GM23338 (cell line): ENCODE results near the gene EXOC4.

Source experiments
- EZH2phosphoT487 ChIP-seq: fragments of 200-600 bp; sonication (generic); IDR thresholded peaks from one replicate; pipeline ENCODE4 v1.8.1; 2018; ENCODE audit warnings: antibody characterized with exemption; ENCODE audit not compliant: unreplicated experiment
- POLR2AphosphoS5 ChIP-seq: IDR thresholded peaks from 2 replicates; pipeline ENCODE4 v1.6.1; 2016; ENCODE audit warnings: antibody characterized with exemption, low read depth
- TF ChIP-seq, protein P1 (sequence below), 2 experiments: fragments of 200-600 bp in 1 of 2; sonication (generic) in 1 of 2; conservative IDR thresholded peaks; 2 replicates each; pipeline versions ENCODE4 v1.5.1 to v1.6.1; 2016 to 2017; ENCODE audit warnings: antibody characterized with exemption in 2 of 2, low read depth in 2 of 2, mild to moderate bottlenecking in 2 of 2, moderate library complexity in 1 of 2

DNA sequence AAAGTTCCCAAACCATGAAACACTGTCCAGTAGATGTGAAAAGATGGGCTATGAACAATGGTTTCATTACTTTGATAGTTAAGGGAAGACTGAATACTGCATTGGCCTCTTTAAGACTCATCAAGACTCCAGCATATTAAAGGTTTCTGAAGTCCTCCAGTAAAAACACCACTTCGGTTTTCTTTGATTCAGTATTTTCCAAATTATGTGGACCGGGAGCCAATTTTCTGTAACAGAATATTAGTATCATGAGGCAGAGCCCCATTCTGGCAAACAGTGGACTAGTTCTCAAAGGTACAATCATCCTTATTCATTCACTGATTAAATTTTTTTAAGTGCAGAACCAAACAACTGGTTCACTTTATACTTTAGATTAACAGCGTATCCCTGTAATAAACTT is 633.2 kb downstream of the EXOC4 start:
- TF ChIP-seq, protein P1, sequence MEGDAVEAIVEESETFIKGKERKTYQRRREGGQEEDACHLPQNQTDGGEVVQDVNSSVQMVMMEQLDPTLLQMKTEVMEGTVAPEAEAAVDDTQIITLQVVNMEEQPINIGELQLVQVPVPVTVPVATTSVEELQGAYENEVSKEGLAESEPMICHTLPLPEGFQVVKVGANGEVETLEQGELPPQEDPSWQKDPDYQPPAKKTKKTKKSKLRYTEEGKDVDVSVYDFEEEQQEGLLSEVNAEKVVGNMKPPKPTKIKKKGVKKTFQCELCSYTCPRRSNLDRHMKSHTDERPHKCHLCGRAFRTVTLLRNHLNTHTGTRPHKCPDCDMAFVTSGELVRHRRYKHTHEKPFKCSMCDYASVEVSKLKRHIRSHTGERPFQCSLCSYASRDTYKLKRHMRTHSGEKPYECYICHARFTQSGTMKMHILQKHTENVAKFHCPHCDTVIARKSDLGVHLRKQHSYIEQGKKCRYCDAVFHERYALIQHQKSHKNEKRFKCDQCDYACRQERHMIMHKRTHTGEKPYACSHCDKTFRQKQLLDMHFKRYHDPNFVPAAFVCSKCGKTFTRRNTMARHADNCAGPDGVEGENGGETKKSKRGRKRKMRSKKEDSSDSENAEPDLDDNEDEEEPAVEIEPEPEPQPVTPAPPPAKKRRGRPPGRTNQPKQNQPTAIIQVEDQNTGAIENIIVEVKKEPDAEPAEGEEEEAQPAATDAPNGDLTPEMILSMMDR (conservative IDR thresholded peaks at IDR 0.05; ENCODE audit: low read depth in 2 of 2), result no peak
- TF ChIP-seq POLR2AphosphoS5 (no peak), EZH2phosphoT487 (no peak)
